Chondrocyte (in vitro differentiated cells): Measurements from ENCODE around the gene PDZD8. TPM values are rescaled to one million over a fixed set of nuclear protein-coding genes. Genes with fewer than 3 reads are reported as not detected.
A peak's percentile ranks its signal among the peaks of the same experiment; 100 is the strongest.

ENCODE experiments used
- DNase-seq: peaks from one replicate; pipeline ENCODE4 v3.0.0; 2021; ENCODE audit warnings: mixed read lengths, low spot score
- H3K27ac Mint-ChIP-seq: one replicate; pipeline ENCODE4 v1.8.0; 2021; ENCODE audit warnings: mild to moderate bottlenecking, moderate library complexity, mixed read lengths; ENCODE audit not compliant: unreplicated experiment
- H3K27me3 Mint-ChIP-seq: 2 replicates; pipeline ENCODE4 v1.8.0; 2021; ENCODE audit warnings: low read depth, mixed read lengths
- H3K36me3 Mint-ChIP-seq: 2 replicates; pipeline ENCODE4 v1.8.0; 2021; ENCODE audit warnings: low read depth, mixed read lengths
- H3K4me1 Mint-ChIP-seq: 2 replicates; pipeline ENCODE4 v1.8.0; 2021; ENCODE audit warnings: low read depth, mild to moderate bottlenecking, mixed read lengths
- H3K4me3 Mint-ChIP-seq: one replicate; pipeline ENCODE4 v1.8.0; 2021; ENCODE audit warnings: mild to moderate bottlenecking, moderate library complexity, mixed read lengths; ENCODE audit not compliant: unreplicated experiment
- H3K9me3 Mint-ChIP-seq: 2 replicates; pipeline ENCODE4 v1.8.0; 2021; ENCODE audit warnings: low read depth, mixed read lengths
- CTCF ChIP-seq: fragments of 200-600 bp; sonication (generic); IDR thresholded peaks from 2 replicates; pipeline ENCODE4 v1.5.0; 2021; ENCODE audit warnings: antibody characterized with exemption, mild to moderate bottlenecking, moderate library complexity
- total RNA-seq: library from RNA; stranded (reverse); gene quantifications from 3 replicates; pipeline ENCODE4 v1.2.1, GENCODE V29; 2021

PDZD8 gene
- total RNA-seq, 1 donor from 2014 or later, result 36.3 TPM

GRCh38 chr10:117334066-117334465 lies 41.2 kb downstream of the PDZD8 start:
- Mint-ChIP-seq H3K36me3 (peaks cover 10% of the 10 kb centered on the region), H3K9me3 (peaks cover 10% of the 10 kb centered on the region), H3K4me3 (no peak overlapping the region), H3K4me1 (peaks cover 39% of the 10 kb centered on the region), H3K27me3 (no peaks in the 10 kb centered on the region), H3K27ac (no peak overlapping the region)
- no peak for DNase-seq
- no peak for TF ChIP-seq CTCF

- peaks cover 20% of the 10 kb centered on the region for H3K4me1 Mint-ChIP-seq
- no peak for DNase-seq
Measured at GRCh38 chr10:117327262-117327661, 48.0 kb downstream of the PDZD8 start.

GRCh38 chr10:117324367-117324766 lies 50.9 kb downstream of the PDZD8 start:
- no peaks in the 10 kb centered on the region for H3K9me3 Mint-ChIP-seq
- DNase-seq, result no peak

More at GRCh38 chr10:117327262-117327661, 48.0 kb downstream of the PDZD8 start:
- H3K27me3 Mint-ChIP-seq, result no peaks in the 10 kb centered on the region
- H3K4me3 Mint-ChIP-seq, result no peak overlapping the region
- H3K9me3 Mint-ChIP-seq, result no peaks in the 10 kb centered on the region
- peaks cover 3% of the 10 kb centered on the region for H3K36me3 Mint-ChIP-seq
- no peak for TF ChIP-seq CTCF
- no peak overlapping the region for H3K27ac Mint-ChIP-seq

GRCh38 chr10:117322260-117322659 lies 53.0 kb downstream of the PDZD8 start:
- no peak overlapping the region for H3K27ac Mint-ChIP-seq
- H3K27me3 Mint-ChIP-seq, result no peaks in the 10 kb centered on the region
- peaks cover 3% of the 10 kb centered on the region for H3K36me3 Mint-ChIP-seq
- no peak for TF ChIP-seq CTCF
- H3K4me1 Mint-ChIP-seq, result peaks cover 5% of the 10 kb centered on the region
- DNase-seq, result no peak
- no peak overlapping the region for H3K4me3 Mint-ChIP-seq
- H3K9me3 Mint-ChIP-seq, result no peaks in the 10 kb centered on the region

More at GRCh38 chr10:117324367-117324766, 50.9 kb downstream of the PDZD8 start:
- H3K27ac Mint-ChIP-seq, result no peak overlapping the region
- H3K4me1 Mint-ChIP-seq, result peaks cover 5% of the 10 kb centered on the region
- H3K27me3 Mint-ChIP-seq, result no peaks in the 10 kb centered on the region
- TF ChIP-seq CTCF, result no peak
- H3K36me3 Mint-ChIP-seq, result peaks cover 3% of the 10 kb centered on the region
- no peak overlapping the region for H3K4me3 Mint-ChIP-seq

GRCh38 chr10:117320050-117320665 lies 55.1 kb downstream of the PDZD8 start:
- no peak for DNase-seq
- Mint-ChIP-seq H3K9me3 (no peaks in the 10 kb centered on the region), H3K27me3 (no peaks in the 10 kb centered on the region), H3K4me3 (no peak overlapping the region), H3K27ac (peak overlapping the region; percentile 45), H3K4me1 (peaks cover 5% of the 10 kb centered on the region), H3K36me3 (no peaks in the 10 kb centered on the region)
- peak; percentile 84 for TF ChIP-seq CTCF
